ENCODE measurements around the gene CXCL16. TPM values are rescaled to one million over a fixed set of nuclear protein-coding genes. Genes with fewer than 3 reads are reported as not detected.

Gene CXCL16
- total RNA-seq, 1 donor from 2014 or later: 0.21 TPM

DNA sequence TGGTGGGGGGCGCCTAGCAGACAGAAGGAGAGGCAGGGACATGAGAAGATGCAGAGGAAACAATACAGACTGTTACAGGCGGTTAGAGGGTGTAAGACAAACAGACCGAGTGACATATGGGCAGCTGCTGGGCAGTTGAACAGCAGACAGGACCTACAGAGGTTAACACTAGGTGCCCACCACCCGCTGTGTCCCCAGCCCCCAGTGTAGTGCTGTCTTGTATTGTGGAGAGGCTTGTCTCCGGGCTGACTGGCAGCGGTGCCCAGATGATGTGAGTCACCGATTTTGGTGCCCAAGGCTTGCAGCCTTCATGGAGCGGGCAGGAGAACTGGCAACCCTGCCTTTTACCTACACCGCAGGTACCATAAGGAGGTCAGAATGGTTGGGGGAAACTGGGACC, 2.4 kb upstream of the CXCL16 start:
- no peaks in the 10 kb centered on the region for H3K36me3 ChIP-seq
- H2AFZ ChIP-seq (replicated peaks): no peak overlapping the region
- no peak overlapping the region for H3K4me2 ChIP-seq
- Mint-ChIP-seq H3K9me3 (peaks cover 5% of the 10 kb centered on the region), H3K36me3 (no peaks in the 10 kb centered on the region), H3K27me3 (ENCODE audit: insufficient read depth, low read depth) (peaks cover 67% of the 10 kb centered on the region), H3K4me3 (no peak overlapping the region), H3K4me1 (peaks cover 14% of the 10 kb centered on the region), H3K27ac (no peak overlapping the region)
- H3K27me3 ChIP-seq: peaks cover 97% of the 10 kb centered on the region
- no peak overlapping the region for H3K4me3 ChIP-seq
- no peak overlapping the region for H3K27ac ChIP-seq
- peaks cover 7% of the 10 kb centered on the region for H3K4me1 ChIP-seq
- no peak overlapping the region for H3K9ac ChIP-seq
- H4K20me1 ChIP-seq (ENCODE audit: low read depth): peaks cover 6% of the 10 kb centered on the region
- H3K9me3 ChIP-seq (ENCODE audit: low read depth): no peaks in the 10 kb centered on the region
- no peaks in the 10 kb centered on the region for H3K79me2 ChIP-seq (ENCODE audit: low read depth)
- TF ChIP-seq, protein P1, sequence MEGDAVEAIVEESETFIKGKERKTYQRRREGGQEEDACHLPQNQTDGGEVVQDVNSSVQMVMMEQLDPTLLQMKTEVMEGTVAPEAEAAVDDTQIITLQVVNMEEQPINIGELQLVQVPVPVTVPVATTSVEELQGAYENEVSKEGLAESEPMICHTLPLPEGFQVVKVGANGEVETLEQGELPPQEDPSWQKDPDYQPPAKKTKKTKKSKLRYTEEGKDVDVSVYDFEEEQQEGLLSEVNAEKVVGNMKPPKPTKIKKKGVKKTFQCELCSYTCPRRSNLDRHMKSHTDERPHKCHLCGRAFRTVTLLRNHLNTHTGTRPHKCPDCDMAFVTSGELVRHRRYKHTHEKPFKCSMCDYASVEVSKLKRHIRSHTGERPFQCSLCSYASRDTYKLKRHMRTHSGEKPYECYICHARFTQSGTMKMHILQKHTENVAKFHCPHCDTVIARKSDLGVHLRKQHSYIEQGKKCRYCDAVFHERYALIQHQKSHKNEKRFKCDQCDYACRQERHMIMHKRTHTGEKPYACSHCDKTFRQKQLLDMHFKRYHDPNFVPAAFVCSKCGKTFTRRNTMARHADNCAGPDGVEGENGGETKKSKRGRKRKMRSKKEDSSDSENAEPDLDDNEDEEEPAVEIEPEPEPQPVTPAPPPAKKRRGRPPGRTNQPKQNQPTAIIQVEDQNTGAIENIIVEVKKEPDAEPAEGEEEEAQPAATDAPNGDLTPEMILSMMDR (IDR thresholded peaks at IDR 0.05): no peak
- no peak for TF ChIP-seq EZH2 (IDR thresholded peaks at IDR 0.05)
- no peak for DNase-seq (ENCODE audit: low spot score)
- peaks cover 19% of the 10 kb centered on the region for H3F3A ChIP-seq (ENCODE audit: low read depth)

DNA sequence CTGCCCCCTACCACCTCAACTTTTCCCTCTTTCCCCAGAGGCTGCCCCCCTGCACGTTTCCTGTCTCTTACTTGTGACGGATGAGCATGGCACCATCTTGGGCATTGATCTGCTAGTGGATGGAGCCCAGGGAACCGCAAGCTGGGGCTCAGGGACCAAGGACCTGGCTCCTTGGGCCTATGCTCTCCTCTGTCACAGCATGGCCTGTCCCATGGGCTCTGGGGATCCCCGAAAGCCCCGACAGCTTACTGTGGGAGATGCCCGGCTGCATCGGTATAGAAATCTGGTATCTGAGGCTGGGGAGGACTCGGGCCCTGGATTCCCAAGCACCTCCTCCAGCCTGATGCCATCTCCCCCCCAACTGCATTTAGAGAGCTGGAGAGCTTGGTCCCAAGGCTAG, 1.8 kb upstream of the CXCL16 start:
- peaks cover 7% of the 10 kb centered on the region for H3K4me1 ChIP-seq
- H3K4me3 Mint-ChIP-seq: no peak overlapping the region

DNA sequence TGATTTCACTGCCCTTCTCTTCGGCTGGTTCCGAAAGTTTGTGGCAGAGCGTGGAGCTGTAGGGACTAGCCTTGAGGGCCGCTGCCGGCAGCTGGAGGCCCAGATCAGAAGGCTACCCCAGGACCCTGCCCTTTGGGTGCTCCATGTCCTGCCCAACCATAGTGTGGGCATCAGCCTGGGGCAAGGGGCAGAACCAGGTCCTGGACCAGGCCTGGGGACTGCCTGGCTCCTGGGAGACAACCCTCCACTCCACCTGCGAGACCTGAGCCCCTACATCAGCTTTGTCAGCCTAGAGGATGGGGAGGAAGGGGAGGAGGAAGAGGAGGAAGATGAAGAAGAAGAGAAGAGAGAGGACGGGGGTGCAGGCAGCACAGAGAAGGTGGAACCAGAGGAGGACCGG, 856 bp upstream of the CXCL16 start:
- Histone ChIP-seq H3K9me3 (ENCODE audit: low read depth) (no peaks in the 10 kb centered on the region), H3K4me3 (no peak overlapping the region), H3K9ac (no peak overlapping the region), H4K20me1 (ENCODE audit: low read depth) (peaks cover 6% of the 10 kb centered on the region), H3K27me3 (peaks cover 100% of the 10 kb centered on the region), H3K79me2 (ENCODE audit: low read depth) (no peaks in the 10 kb centered on the region), H3K36me3 (no peaks in the 10 kb centered on the region), H3F3A (ENCODE audit: low read depth) (peaks cover 11% of the 10 kb centered on the region), H3K4me1 (peaks cover 7% of the 10 kb centered on the region), H3K27ac (no peak overlapping the region), H3K4me2 (no peak overlapping the region), H2AFZ (replicated peaks) (no peak overlapping the region)
- peaks cover 2% of the 10 kb centered on the region for H3K9me3 Mint-ChIP-seq
- TF ChIP-seq EZH2 (IDR thresholded peaks at IDR 0.05): no peak
- TF ChIP-seq, protein P1 (IDR thresholded peaks at IDR 0.05): no peak
- no peak for TF ChIP-seq EZH2phosphoT487 (IDR thresholded peaks at IDR 0.05)
- H3K36me3 Mint-ChIP-seq: no peaks in the 10 kb centered on the region
- H3K4me3 Mint-ChIP-seq: peak overlapping the region; percentile 82
- no peak overlapping the region for H3K27ac Mint-ChIP-seq
- peaks cover 14% of the 10 kb centered on the region for H3K4me1 Mint-ChIP-seq
- H3K27me3 Mint-ChIP-seq (ENCODE audit: insufficient read depth, low read depth): peaks cover 63% of the 10 kb centered on the region
- DNase-seq (ENCODE audit: low spot score): no peak

More for the DNA sequence above, 1.8 kb upstream of the CXCL16 start:
- Histone ChIP-seq H3K36me3 (no peaks in the 10 kb centered on the region), H3K4me3 (no peak overlapping the region), H3K9ac (no peak overlapping the region), H3K27me3 (peaks cover 100% of the 10 kb centered on the region), H3K79me2 (ENCODE audit: low read depth) (no peaks in the 10 kb centered on the region), H3K4me2 (no peak overlapping the region), H3F3A (ENCODE audit: low read depth) (peaks cover 19% of the 10 kb centered on the region), H2AFZ (replicated peaks) (no peak overlapping the region), H4K20me1 (ENCODE audit: low read depth) (peaks cover 6% of the 10 kb centered on the region), H3K27ac (no peak overlapping the region), H3K9me3 (ENCODE audit: low read depth) (no peaks in the 10 kb centered on the region)
- H3K27me3 Mint-ChIP-seq (ENCODE audit: insufficient read depth, low read depth): peaks cover 64% of the 10 kb centered on the region
- peaks cover 3% of the 10 kb centered on the region for H3K9me3 Mint-ChIP-seq
- TF ChIP-seq EZH2phosphoT487 (IDR thresholded peaks at IDR 0.05) (no peak), EZH2 (IDR thresholded peaks at IDR 0.05) (no peak)
- TF ChIP-seq, protein P1 (IDR thresholded peaks at IDR 0.05): no peak
- H3K36me3 Mint-ChIP-seq: no peaks in the 10 kb centered on the region
- no peak for DNase-seq (ENCODE audit: low spot score)
- peaks cover 14% of the 10 kb centered on the region for H3K4me1 Mint-ChIP-seq
- H3K27ac Mint-ChIP-seq: no peak overlapping the region

Measured in neural progenitor cell (in vitro differentiated cells).